GM19240 (cell line): ENCODE data around the gene BABAM2.
A peak's percentile ranks its signal among the peaks of the same experiment; 100 is the strongest.
"Not testable (repeated sequence)": the region's sequence is repeated elsewhere in the genome, so short reads cannot be mapped to it uniquely, and the experiment has no call there.

ENCODE experiments used
- DNase-seq: peaks from one replicate; pipeline ENCODE4 v3.0.0; 2011; ENCODE audit warnings: low spot score; ENCODE audit not compliant: insufficient read length

Gene BABAM2

DNA sequence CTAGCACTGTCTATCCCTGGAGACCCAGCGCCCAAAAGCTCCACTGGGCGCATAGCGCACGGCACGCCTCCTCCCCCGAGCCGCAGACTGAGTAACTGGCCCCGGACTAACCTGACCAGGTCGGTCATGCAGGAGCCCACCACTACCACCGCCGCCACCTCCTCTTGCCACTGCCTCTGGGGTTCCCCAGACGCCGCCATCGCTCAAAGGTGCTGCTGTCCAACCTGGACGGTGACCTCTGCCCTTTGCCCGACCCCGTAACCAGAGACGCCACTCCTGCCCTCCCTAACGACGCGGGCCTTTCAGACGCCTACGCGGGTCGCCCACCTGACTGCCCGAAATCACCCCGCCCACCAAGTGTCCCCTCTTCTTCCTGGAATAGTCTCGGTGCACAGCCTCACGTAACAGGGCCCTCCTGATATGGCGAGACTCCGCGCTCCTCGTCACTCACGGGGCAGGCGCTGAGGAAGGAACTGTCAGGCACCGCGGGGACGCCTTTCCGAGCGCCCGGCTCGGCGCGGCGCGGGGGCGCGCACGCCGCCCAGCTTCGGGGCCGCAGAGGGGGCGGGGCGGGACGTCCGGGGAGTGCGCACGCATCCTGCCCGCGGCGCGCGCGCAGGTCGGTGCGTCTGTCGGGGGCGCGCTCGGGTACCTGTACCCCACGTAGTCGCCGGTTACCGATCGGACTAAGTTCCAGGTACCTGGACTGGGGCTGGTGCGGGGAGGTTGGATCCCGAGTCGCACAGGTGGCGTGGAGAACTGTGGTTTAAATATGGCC, at the start of gene BABAM2, which contains the start of gene RBKS:
TSS of gene BABAM2 (plus strand) at position 584 of the 778 bp plus-strand sequence. CDS start 3,828 bp downstream, outside the sequence.
TSS of gene RBKS (minus strand) at position 242 of the 778 bp plus-strand sequence. CDS start at position 200, 42 bp downstream.
- DNase-seq: peak; percentile 73

DNA sequence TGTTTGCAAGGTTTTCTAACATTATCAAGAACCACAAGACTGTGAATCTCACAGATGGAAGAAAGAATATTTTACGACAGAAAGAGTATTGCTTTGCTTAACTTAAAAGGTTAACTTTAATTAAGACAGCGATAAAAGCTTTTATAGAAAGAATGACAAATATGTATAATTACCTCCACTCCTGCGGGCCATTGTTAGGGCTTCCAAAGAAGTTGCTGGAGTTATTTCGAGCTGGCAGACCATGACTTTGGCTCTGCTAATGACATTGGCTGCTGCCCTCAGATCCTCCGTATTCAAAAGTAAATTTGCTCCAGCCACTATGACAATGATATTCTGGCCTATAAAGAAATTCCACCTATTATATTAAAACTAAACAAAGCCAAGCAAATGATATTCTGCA, 47.6 kb upstream of the BABAM2 start:
- no peak for DNase-seq

DNA sequence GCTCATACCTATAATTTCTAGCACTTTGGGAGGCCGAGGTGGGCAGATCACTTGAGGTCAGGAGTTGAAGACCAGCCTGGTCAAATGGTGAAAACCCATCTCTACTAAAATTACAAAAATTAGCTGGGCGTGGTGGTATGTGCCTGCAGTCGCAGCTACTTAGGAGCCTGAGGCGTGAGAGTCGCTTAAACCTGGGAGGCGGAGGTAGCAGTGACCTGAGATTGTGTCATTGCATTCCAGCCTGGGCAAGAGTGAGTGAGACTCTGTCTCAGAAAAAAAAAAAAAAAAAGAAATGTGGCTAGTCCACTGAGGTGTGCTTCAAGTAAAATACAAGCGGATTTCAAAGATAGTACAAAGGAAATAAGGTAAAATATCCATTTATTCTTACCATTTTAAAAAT, 46.5 kb upstream of the BABAM2 start:
- DNase-seq: no peak

DNA sequence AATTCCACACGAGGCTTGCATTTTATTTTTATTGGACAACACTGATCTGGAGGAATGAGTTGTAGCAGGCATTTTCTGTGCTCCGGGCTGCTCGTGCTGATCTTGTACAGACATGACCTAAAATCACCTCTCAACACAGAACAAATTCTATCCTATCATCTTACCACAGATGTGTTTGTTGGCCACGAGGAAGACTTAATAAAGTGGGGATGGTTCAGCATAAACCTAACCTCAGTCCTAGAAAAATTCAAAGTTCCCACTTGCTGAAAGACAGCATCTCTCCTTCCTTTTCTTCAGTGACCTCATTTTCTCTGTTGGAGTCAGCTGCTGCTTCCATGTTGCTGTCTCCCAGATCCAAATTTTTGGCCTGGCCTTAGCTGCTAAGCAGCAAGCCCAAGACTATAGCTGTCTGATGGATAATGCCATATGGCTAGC, 45.7 kb upstream of the BABAM2 start:
- no peak for DNase-seq

DNA sequence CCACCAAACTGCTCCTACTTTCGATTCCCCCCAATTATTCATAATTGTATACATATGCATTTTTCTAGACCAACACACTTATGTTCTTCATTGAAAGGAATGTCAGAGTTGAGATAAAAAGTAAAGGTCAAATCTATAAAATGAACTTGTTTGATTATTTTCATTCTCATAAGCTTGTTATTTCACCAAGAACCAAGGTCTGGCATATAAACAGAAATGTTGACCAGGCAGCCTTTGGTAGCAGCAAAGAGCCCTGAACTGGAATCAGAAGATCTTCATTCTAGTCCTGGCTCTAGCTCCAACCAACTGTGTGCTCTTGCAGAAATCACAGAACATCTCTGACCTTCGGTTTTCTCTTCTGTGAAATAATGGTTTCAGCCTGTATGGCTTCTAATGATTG, 43.2 kb upstream of the BABAM2 start:
- no peak for DNase-seq

DNA sequence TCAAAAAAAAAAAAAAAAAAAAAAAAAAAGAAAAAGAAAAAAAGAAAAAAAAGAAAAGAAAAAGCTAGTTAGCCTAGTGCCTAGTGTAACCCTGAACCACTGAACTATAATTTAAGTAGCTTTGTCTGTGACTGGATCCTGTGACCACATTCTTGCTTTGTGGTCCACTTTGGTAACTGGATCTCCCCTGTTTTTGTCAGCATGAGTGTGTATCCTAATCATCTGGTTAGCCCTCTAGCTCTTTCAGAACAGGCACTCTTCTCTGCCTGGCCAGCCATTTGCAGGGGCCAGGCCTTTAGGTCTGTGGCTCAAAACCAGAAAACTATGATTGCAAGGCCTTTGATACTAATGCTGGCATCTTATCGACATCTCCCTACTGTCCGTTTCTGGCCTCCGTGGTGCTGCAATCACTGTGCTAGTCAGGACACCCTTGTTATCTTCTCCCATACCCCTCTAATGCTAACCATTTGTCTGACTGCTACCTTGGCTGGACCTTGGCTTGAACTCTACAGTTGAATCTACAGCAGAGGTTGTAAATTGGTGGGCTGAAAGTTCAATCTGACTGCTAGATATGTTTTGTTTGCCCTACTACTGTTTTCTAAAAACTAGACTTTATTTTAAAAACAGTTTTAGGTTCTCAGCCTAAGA, 40.8 kb upstream of the BABAM2 start:
- DNase-seq: no peak

DNA sequence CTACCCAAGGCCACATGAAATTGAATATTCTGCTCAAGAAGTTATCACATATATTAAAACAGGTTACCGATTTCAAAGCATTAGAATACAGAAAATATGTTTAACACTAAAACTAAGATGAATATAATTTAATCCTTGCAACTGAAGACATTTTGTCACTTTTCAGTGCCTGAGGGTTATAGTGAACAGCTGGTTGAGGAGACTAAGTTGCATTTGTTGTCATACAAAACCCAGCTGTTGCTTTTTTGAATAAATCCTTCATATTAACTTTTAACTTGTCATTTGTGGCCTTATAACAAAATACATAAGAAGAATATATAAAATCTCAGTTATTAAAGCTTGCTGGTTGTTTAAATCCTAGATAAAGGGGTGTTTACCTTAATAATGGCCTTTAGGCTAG, 37.8 kb upstream of the BABAM2 start:
- DNase-seq: no peak

DNA sequence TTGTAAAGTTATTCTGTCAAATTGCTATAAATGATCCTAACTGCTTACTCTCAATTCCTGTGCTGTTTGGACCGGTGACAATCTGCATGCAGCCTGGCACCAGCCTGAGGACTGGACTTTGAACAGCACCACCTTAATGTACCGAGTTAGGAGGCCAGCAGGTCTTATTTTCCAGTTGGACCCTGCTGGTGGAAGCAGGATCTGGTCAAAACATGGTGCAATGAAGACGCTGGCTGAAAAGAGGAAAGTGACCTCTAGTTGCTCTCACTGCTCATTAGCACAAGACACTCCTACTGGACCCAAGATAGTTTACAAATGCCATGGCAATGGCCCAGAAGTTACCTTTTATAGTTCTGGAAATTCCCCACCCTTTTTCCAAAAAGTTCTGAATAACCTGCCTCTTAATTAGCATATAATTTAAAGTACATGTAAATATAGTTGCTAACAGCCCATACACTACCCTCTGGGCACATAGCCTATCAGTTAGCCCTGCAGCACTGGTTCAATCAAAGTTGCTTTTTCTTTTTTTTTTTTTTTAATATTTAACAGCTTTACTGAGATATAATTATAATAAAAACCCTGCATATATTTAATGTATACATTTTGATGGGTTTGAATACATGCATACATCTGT, 36.2 kb upstream of the BABAM2 start:
- DNase-seq: no peak

DNA sequence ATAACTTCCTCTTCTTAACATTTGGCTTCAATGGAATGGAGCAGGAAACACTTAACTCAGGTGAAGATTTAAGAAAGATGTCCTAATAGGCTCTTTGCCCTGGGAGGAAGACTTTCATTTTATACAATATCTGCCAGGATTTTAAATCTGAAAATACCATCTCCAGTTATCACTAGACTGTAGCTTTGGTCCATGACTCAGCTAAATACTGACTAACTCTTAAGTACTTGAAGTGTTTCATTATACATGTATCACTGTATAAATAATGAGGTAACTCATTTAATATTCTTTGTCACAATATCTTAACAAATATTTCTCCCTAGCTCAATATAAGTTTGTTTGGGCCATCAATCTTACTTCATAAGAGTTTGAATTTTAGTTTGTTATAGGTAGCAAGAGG, 35.1 kb upstream of the BABAM2 start:
- no peak for DNase-seq

DNA sequence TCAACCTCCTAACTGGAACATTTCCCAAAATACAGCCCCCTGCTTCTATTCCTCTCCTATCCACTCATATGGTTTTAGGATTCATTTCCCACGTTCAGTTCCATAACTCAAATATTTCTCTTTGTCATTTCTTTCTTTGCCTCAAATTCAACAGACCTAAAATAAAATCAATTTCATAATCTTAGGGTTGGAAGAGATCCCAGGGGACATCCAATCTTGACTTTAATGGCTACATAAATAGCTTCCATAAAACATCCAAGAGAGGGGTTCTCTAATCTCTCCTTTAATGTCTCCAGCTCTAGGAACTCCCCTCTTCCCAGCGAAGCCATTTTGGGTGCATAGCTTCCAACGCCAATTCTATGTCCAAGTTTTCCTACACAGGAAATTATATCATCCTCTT, 34.1 kb upstream of the BABAM2 start:
- no peak for DNase-seq

DNA sequence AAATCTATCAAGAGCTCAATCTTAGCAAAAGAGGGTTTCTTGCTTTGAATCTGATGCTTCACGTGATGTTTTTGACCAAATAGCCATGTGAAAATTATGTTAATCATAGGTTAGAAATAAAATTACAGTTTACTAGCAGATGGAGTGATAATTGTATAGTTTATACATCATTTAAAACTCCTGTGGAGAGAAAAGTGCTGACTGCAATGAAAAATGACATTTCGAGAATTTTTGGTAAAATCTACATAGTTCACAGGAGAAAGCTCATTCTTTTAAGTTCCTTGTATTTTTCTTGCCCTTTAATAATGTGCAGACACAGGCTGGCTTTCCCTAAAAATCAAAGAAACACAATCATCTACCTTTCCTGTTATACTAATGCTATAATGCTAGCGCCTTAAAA, 33.6 kb upstream of the BABAM2 start:
- no peak for DNase-seq

DNA sequence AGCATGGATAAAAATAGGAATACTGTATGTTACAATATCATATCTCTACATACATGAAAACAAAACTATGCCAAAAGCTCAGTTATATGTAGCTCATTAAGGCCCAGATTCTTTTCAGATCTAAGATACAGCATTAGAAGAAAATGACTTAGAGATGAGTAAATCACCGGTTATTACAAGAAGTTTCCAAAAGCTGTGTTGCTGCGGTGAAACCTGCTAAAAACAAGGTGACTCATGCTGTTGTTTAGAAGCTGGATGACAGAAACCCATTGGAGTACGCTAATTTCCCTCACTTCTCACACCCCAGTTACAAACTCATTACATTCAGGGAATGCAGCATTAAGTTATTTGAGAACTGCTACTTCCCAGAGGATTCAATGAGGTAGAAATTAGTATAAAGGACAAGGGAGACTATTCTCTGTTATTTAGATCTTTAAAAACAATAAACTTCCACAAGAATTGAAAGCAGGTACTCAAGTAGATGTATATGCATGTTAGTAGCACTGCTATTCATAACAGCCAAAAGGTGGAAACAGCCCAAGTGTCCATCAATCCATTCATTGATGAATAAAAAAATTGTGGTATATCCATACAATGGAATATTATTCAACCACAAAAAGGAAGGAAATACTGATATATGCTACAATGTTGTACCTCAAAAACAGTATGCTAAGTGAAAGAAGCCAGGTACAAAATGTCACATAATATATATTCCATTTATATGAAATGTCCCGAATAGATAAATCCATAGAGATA, 32.9 kb upstream of the BABAM2 start:
- DNase-seq: no peak

DNA sequence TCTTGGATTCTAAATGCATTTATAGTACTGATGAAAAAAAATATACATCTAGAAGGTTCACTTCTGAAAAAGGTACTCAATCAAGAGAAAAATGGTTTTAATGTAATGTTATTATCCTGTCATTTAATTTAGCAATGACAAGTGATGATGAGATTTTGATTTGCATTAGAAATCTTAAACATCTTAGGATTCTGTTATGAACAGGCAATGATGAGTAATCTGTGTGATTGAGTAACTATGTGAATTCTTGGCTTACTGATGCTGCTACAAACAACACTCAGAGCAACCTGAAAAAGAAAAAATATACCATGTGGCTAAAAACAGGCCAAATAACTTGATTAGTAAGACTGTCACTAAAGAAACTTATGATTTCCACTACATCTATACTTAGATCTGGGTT, 30.4 kb upstream of the BABAM2 start:
- DNase-seq: no peak

DNA sequence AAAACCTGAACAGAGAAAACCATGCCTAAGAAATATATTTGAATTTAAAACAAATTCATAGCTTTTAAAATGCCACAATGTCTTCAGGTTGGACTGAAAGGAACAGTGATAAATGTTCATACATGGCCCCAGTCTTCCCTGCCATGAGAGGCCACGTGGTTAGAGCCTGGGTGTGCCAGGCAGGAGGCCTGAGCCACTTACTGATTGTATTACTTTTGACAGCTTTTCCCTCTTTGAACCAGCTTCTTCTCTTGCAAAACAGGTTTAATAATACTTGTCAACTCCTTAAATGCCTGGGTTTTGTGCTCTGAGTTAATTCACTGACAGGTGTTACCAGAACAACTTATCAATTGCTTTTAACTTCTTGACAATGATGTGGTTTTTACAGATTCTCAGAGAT, 27.4 kb upstream of the BABAM2 start:
- DNase-seq: no peak

DNA sequence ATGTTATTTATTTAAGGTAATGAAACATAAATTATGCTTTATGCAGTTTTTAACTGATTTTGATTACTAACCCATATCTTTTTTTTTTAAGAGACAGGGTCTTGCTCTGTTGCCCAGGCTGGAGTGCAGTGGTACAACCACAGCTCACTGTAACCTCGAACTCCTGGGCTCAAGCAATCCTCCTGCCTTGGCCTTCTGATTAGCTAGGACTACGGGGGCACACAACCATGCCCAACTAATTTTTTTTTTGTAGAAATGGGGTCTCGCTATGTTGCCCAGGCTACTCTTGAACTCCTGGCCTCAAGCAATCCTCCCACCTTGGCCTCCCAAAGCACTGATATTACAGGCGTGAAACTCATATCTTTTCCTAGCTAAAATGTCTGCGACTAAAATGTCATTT, 26.6 kb upstream of the BABAM2 start:
- DNase-seq: not testable (repeated sequence)

DNA sequence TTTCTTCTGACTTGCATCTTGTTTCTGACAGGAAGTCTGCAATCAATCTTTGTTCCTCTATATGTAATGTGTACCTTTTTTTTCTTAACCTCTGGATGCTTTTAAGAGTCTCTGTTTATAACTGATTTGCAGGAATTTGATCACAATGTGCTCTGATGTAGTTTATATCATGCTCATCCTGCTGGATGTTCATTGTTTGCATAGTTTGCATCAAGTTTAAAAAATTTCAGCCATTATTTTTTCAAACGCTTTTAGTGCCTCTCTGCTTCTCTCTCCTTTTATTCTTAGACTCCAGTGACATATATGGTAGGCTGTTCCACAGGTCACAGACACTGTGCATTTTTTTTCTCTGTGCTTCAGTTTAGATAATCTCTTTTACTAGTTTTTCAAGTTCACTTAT, 24.3 kb upstream of the BABAM2 start:
- DNase-seq: no peak

DNA sequence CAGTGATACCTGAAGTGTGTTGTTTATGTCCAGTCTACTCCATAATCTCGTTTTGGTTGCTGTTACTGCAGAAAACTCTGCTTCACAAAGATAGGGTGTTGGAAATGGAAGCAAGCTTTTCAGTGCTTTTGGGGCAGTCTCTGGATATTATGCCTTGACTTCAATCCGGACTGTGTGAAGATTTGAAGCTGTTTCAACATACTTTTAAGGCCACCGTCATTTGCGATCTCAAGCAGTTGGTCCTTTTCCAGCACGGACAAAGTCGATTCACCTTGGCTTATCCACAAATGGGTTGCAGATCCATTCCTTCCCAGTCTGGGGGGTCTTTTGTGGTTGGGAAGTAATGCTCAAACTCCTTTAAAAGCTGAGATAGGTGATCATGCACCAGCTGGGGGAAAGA, 20.8 kb upstream of the BABAM2 start:
- no peak for DNase-seq

DNA sequence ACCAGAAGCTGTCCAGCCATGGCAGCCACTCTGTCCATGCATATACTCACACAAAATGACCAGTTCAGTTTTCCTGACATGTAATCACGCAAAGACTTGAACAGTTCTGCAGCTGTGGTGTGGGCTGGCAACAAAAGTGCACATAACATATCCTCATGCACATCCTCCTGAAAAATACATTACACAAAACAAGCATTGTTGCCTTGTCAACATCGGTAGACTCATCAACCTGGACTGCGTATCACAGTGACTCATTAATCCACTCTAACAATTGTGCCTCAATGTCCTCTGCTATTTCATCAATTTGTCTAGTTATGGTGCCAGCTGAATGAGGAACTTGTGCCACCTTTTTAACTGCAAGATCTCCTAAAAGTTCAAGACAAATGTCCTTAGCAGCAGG, 19.8 kb upstream of the BABAM2 start:
- DNase-seq: no peak

DNA sequence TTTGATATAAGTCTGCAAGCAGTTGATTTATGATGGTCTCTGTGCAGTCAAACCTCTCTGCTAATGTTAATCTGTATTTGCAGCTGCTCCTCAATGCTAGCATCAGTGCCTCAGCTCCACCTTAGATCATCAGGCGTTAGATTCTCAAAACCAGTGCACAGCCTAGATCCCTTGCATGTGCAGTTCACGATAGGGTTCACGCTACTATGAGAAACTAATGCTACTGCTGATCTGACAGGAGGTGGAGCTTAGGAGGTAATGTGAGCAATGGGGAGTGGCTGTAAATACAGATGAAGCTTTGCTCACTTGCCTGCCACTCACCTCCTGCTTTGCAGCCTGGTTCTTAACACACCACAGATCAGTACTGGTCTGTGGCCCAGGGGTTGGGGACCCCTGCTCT, 18.7 kb upstream of the BABAM2 start:
- no peak for DNase-seq

DNA sequence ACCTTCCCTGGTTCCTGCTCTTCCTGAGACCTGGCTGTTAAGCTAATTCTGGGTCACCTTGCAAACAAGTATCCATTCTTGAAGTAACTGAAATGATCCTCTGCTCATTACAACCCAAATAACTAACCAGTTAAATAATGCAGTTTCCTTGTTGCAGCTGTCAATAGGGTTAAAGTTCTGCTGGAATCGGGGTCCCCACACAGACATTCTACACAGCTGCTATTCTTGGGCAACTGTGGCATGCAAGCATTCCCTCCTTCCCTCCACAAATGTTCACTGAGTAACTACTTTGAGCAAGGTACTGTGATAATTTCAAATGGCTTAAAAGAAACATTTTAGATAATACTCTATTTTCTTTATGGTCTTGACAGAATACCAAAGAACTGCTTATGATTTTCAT, 17.4 kb upstream of the BABAM2 start:
- DNase-seq: no peak

DNA sequence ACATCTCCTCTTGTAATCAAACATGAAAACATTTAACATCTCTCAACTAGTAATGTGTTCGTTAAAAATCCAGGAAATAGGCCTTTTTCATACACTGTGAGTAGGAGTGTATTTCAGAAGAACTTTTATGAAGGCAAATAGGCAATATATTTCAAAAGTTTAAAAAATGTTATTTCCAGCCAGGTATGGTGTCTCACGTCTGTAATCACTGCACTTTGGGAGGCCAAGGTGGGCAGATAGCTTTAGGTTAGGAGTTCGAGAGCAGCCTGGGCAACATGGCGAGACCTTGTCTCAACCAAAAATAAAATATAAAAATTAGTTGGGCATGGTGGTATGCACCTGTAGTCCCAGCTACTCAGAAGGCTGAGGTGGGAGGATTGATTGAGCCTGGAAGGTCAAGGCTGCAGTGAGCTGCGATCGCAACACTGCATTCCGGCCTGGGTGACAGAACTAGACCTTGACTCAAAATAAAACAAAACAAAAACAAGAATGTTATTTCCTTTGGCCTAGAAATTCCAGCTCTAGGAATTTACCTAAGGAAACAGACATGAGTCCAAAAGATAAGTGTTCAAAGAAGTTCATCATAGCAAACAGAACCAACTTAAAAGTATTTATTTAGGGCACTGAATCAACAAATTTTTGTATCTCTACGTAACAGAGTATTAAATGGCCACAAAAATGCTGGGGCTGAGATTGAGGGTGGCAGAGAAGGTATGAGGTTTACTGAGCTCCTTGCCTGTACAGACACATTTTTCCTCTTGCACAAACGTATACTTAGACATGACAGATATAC, 15.2 kb upstream of the BABAM2 start:
- no peak for DNase-seq
